CD14-positive monocyte (primary cell): Measurements from ENCODE around the gene STARD10. TPM values are rescaled to one million over a fixed set of nuclear protein-coding genes. Genes with fewer than 3 reads are reported as not detected.
A peak's percentile ranks its signal among the peaks of the same experiment; 100 is the strongest.
"Not testable (repeated sequence)": the region's sequence is repeated elsewhere in the genome, so short reads cannot be mapped to it uniquely, and the experiment has no call there.

Experiments
- DNase-seq, 3 donors: peaks; one replicate each; pipeline ENCODE4 v3.0.0-alpha.2; 2011 to 2022
- H2AFZ ChIP-seq: 2 replicates; pipeline ENCODE4 v1.6.0; 2012; ENCODE audit warnings: mild to moderate bottlenecking, low read depth, low read length, inconsistent platforms; ENCODE audit not compliant: insufficient read depth, poor library complexity, severe bottlenecking
- H3K27ac ChIP-seq, 2 donors: 1 replicate in 1 of 2; 2 replicates in 1 of 2; pipeline ENCODE4 v1.5.1; 2012 to 2013; ENCODE audit warnings: low read length in 2 of 2, control low read depth in 1 of 2, inconsistent platforms in 1 of 2, low read depth in 1 of 2, mild to moderate bottlenecking in 1 of 2
- H3K27me3 ChIP-seq, 2 donors: one replicate each; pipeline versions ENCODE4 v1.6.0 to v1.6.1; 2011 to 2013; ENCODE audit warnings: low read length in 2 of 2; ENCODE audit not compliant: control insufficient read depth in 2 of 2, insufficient read depth in 2 of 2
- H3K36me3 ChIP-seq, 2 donors: replicated peaks in 1 of 2; 1 replicate in 1 of 2; 2 replicates in 1 of 2; pipeline versions ENCODE4 v1.5.1 to v1.6.1; 2012 to 2013; ENCODE audit warnings: low read length in 2 of 2, control low read depth in 1 of 2, inconsistent platforms in 1 of 2, mild to moderate bottlenecking in 1 of 2; ENCODE audit not compliant: insufficient read depth in 2 of 2, control insufficient read depth in 1 of 2
- H3K4me1 ChIP-seq, 2 donors: 1 replicate in 1 of 2; 2 replicates in 1 of 2; pipeline versions ENCODE4 v1.5.1 to v1.6.1; 2012 to 2013; ENCODE audit warnings: low read length in 2 of 2, control low read depth in 1 of 2, inconsistent platforms in 1 of 2, mild to moderate bottlenecking in 1 of 2, moderate library complexity in 1 of 2; ENCODE audit not compliant: insufficient read depth in 2 of 2, control insufficient read depth in 1 of 2
- H3K4me2 ChIP-seq: replicated peaks from 2 replicates; pipeline ENCODE3; 2012; ENCODE audit warnings: low read length, moderate library complexity, mild to moderate bottlenecking; ENCODE audit not compliant: poor library complexity, severe bottlenecking; ENCODE audit errors: extremely low read depth
- H3K4me3 ChIP-seq, 3 experiments: fragments of 200-600 bp in 1 of 3; sonication (generic) in 1 of 3; replicated peaks in 1 of 3; 1 replicate in 2 of 3; 2 replicates in 1 of 3; pipeline ENCODE4 v1.5.1; 2011 to 2013; ENCODE audit warnings: low read length in 3 of 3, mild to moderate bottlenecking in 3 of 3, control low read depth in 2 of 3, low read depth in 2 of 3, inconsistent platforms in 1 of 3, moderate library complexity in 1 of 3
- H3K79me2 ChIP-seq: 2 replicates; pipeline ENCODE4 v1.6.0; 2012; ENCODE audit warnings: mild to moderate bottlenecking, control low read depth, inconsistent platforms, low read length, moderate library complexity; ENCODE audit not compliant: insufficient read depth
- H3K9ac ChIP-seq: 2 replicates; pipeline ENCODE4 v1.6.0; 2017; ENCODE audit warnings: low read length, mild to moderate bottlenecking; ENCODE audit not compliant: insufficient read depth, poor library complexity, severe bottlenecking
- H3K9me3 ChIP-seq, 2 donors: replicated peaks in 1 of 2; 1 replicate in 1 of 2; 2 replicates in 1 of 2; pipeline versions ENCODE4 v1.5.1 to v1.6.1; 2012 to 2013; ENCODE audit warnings: low read length in 2 of 2, control low read depth in 1 of 2; ENCODE audit not compliant: control insufficient read depth in 1 of 2, insufficient read depth in 1 of 2
- H4K20me1 ChIP-seq: 2 replicates; pipeline ENCODE4 v1.6.0; 2012; ENCODE audit warnings: mild to moderate bottlenecking, low read length, control low read depth, moderate library complexity; ENCODE audit not compliant: insufficient read depth
- H3K27ac Mint-ChIP-seq, 7 donors: one replicate each; pipeline ENCODE4 v1.8.0; 2020; ENCODE audit warnings: mild to moderate bottlenecking in 7 of 7, mixed read lengths in 7 of 7, moderate library complexity in 6 of 7, inconsistent platforms in 2 of 7
- H3K27me3 Mint-ChIP-seq, 3 donors: one replicate each; pipeline ENCODE4 v1.8.0; 2021 to 2022; ENCODE audit warnings: low read depth in 3 of 3, mild to moderate bottlenecking in 3 of 3, mixed read lengths in 3 of 3, moderate library complexity in 3 of 3, inconsistent platforms in 1 of 3
- H3K36me3 Mint-ChIP-seq, 2 donors: one replicate each; pipeline ENCODE4 v1.8.0; 2020; ENCODE audit warnings: mixed read lengths in 2 of 2, inconsistent platforms in 1 of 2, mild to moderate bottlenecking in 1 of 2
- H3K4me1 Mint-ChIP-seq: one replicate; pipeline ENCODE4 v1.8.0; 2020; ENCODE audit warnings: mild to moderate bottlenecking, mixed read lengths
- H3K4me3 Mint-ChIP-seq, 2 donors: one replicate each; pipeline ENCODE4 v1.8.0; 2020; ENCODE audit warnings: mild to moderate bottlenecking in 2 of 2, mixed read lengths in 2 of 2, moderate library complexity in 1 of 2
- H3K9me3 Mint-ChIP-seq, 7 donors: one replicate each; pipeline ENCODE4 v1.8.0; 2020 to 2022; ENCODE audit warnings: mixed read lengths in 7 of 7, mild to moderate bottlenecking in 6 of 7, moderate library complexity in 6 of 7, inconsistent platforms in 2 of 7
- WGBS: methylation state at CpG from one replicate; pipeline ENCODE4 v1.1.5; 2013; ENCODE audit warnings: missing lambda C conversion rate; ENCODE audit not compliant: insufficient coverage; 5-methylcytosine and 5-hydroxymethylcytosine counted together
- intact Hi-C, 2 donors: fragments of 100-400 bp; cut with micrococcal nuclease; formaldehyde crosslinking; loops; one replicate each; pipeline versions ENCODE4 v1.15.0 to v1.15.1; 2023
- polyA plus RNA-seq, 3 donors: library from polyadenylated mRNA; depleted of rRNA in 1 of 3; unstranded in 2 of 3; stranded (reverse) in 1 of 3; fragments of 300-500 nt in 2 of 3; fragments of >200 nt in 1 of 3; fragmentation: Illumina TruSeq in 2 of 3; gene quantifications; 1 replicate in 2 of 3; 2 replicates in 1 of 3; pipeline ENCODE4 v1.2.3, GENCODE V29; 2012 to 2021
- TF ChIP-seq, protein P1 (sequence below): fragments of 200-600 bp; IDR thresholded peaks from one replicate; pipeline ENCODE4 v1.8.0; 2022; ENCODE audit warnings: antibody characterized with exemption, mild to moderate bottlenecking

STARD10 gene
- polyA plus RNA-seq, 3 donors = 13.6 to 18.7 (median 15.4) TPM

DNA sequence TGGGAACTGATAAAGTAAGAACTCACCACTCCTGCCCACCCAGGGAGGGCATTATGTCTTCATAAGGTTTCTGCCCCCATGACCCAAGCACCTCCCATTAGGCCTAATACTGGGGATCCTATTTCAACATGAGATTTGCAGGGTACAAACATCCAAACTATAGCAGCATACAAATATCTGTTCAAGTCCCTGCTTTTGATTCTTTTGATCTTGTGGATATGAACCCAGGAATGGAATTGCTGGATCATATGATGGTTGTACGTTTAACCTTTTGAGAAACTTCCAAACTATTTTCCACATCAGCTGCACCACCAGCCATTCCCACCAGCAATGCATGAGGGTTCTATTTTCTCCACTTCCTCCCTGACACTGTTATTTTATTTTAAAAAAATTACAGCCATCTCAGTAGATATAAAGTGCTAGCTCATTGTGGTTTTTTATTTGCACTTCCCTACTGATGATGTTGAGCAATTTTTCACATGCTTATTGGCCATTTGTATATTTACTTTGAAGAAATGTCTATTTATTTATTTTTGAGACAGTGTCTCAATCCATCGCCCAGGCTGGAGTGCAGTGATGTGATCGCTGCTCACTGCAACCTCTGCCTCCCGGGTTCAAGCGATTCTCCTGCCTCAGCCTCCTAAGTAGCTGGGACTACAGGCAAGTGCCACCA, 13.3 kb upstream of the STARD10 start:
- Histone ChIP-seq H2AFZ (no peak overlapping the region), H3K9me3 (no peaks in the 10 kb centered on the region), H3K4me2 (peak overlapping the region; percentile 100), H3K4me3 (peak overlapping the region; percentile 16 to 54 (median 19)), H3K27ac (peak overlapping the region; percentile 96 to 98), H3K27me3 (no peaks in the 10 kb centered on the region), H3K79me2 (peaks cover 53% of the 10 kb centered on the region), H3K9ac (peak overlapping the region; percentile 67), H3K4me1 (peaks cover 83 to 86% of the 10 kb centered on the region in 2 donors), H4K20me1 (peaks cover 4% of the 10 kb centered on the region), H3K36me3 (peaks cover 12 to 20% of the 10 kb centered on the region in 2 donors)
- Mint-ChIP-seq H3K27ac (peak overlapping the region; percentile 94 to 99 (median 98)), H3K27me3 (no peaks in the 10 kb centered on the region), H3K36me3 (peaks cover 34 to 60% of the 10 kb centered on the region in 2 donors), H3K4me3 (peak overlapping the region; percentile 43 to 64), H3K9me3 (peaks cover 0 to 8% (median 2%) of the 10 kb centered on the region in 7 donors), H3K4me1 (peaks cover 66% of the 10 kb centered on the region)
- DNase-seq = peak; percentile 77 to 93 (median 85)
- 0% methylated on average over 1 of the region's 5 CpGs for WGBS
- TF ChIP-seq, protein P1, sequence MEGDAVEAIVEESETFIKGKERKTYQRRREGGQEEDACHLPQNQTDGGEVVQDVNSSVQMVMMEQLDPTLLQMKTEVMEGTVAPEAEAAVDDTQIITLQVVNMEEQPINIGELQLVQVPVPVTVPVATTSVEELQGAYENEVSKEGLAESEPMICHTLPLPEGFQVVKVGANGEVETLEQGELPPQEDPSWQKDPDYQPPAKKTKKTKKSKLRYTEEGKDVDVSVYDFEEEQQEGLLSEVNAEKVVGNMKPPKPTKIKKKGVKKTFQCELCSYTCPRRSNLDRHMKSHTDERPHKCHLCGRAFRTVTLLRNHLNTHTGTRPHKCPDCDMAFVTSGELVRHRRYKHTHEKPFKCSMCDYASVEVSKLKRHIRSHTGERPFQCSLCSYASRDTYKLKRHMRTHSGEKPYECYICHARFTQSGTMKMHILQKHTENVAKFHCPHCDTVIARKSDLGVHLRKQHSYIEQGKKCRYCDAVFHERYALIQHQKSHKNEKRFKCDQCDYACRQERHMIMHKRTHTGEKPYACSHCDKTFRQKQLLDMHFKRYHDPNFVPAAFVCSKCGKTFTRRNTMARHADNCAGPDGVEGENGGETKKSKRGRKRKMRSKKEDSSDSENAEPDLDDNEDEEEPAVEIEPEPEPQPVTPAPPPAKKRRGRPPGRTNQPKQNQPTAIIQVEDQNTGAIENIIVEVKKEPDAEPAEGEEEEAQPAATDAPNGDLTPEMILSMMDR = no peak
- intact Hi-C loops = no loop called here

GRCh38 chr11:72806378-72806777, 12.5 kb upstream of the STARD10 start:
- H3K27me3 Mint-ChIP-seq, intact Hi-C loops, H3K27me3 ChIP-seq, H4K20me1 ChIP-seq, H3K4me3 Mint-ChIP-seq, H3K9me3 Mint-ChIP-seq, H3K9me3 ChIP-seq, H2AFZ ChIP-seq: not testable (repeated sequence)
- Mint-ChIP-seq H3K27ac (peak overlapping the region; percentile 94 to 99 (median 98)), H3K36me3 (peaks cover 30 to 57% of the 10 kb centered on the region in 2 donors), H3K4me1 (peaks cover 61% of the 10 kb centered on the region)
- Histone ChIP-seq H3K4me1 (peaks cover 77 to 78% of the 10 kb centered on the region in 2 donors), H3K36me3 (peaks cover 13 to 23% of the 10 kb centered on the region in 2 donors), H3K4me2 (peak overlapping the region; percentile 100), H3K4me3 (peak overlapping the region in 1 of 3 experiments; percentile 35), H3K79me2 (peaks cover 45% of the 10 kb centered on the region), H3K27ac (peak overlapping the region; percentile 96 to 98), H3K9ac (peak overlapping the region; percentile 24)
- 14% methylated on average over 1 of the region's 1 CpG for WGBS
- DNase-seq = peak in 1 of 3 donors; percentile 23
